Stimulated activated CD4-positive, alpha-beta T cell treated with anti-CD3 and anti-CD28 coated beads, Interleukin-12 subunit alpha, Interleukin-12 subunit beta, amount 100 ng/mL, for 48 hours (primary cell): ENCODE results near the gene UCP2.
A peak's percentile ranks its signal among the peaks of the same experiment; 100 is the strongest.
"Not testable (repeated sequence)": the region's sequence is repeated elsewhere in the genome, so short reads cannot be mapped to it uniquely, and the experiment has no call there.

ENCODE experiments used
- DNase-seq, 3 donors: peaks; one replicate each; pipeline ENCODE4 v3.0.0-alpha.2; 2020; ENCODE audit warnings: low read depth in 2 of 3, low spot score in 1 of 3

Gene UCP2

GRCh38 chr11:73996161-73996747 lies 13.6 kb upstream of the UCP2 start:
- DNase-seq, result no peak

- no peak for DNase-seq
Measured at GRCh38 chr11:73995731-73996130, 13.1 kb upstream of the UCP2 start.

GRCh38 chr11:73995247-73995646 lies 12.6 kb upstream of the UCP2 start:
- DNase-seq, result no peak

- DNase-seq, result no peak
Measured at GRCh38 chr11:73991471-73992006, 8.9 kb upstream of the UCP2 start.

GRCh38 chr11:73990730-73991129 lies 8.1 kb upstream of the UCP2 start:
- DNase-seq, result no peak

GRCh38 chr11:73989156-73989555 lies 6.5 kb upstream of the UCP2 start:
- no peak for DNase-seq

- DNase-seq, result no peak
Measured at GRCh38 chr11:73988227-73988626, 5.6 kb upstream of the UCP2 start.

- not testable (repeated sequence) for DNase-seq
Measured at GRCh38 chr11:73985661-73986060, 3.0 kb upstream of the UCP2 start.

GRCh38 chr11:73983741-73984538 lies 1.3 kb upstream of the UCP2 start:
- no peak for DNase-seq

GRCh38 chr11:73982990-73983740 lies 522 bp upstream of the UCP2 start:
- peak; percentile 82 to 93 (median 91) for DNase-seq

GRCh38 chr11:73981051-73981805 lies 1.4 kb downstream of the UCP2 start:
- no peak for DNase-seq

- peak in 2 of 3 donors; percentile 40 to 54 for DNase-seq
Measured at GRCh38 chr11:73980001-73980961, 2.4 kb downstream of the UCP2 start.

GRCh38 chr11:73978576-73979086 lies 4.0 kb downstream of the UCP2 start:
- no peak for DNase-seq

GRCh38 chr11:73977856-73978519 lies 4.7 kb downstream of the UCP2 start:
- no peak for DNase-seq

GRCh38 chr11:73976451-73977151 lies 6.0 kb downstream of the UCP2 start:
- no peak for DNase-seq

GRCh38 chr11:73975479-73975757 lies 7.2 kb downstream of the UCP2 start:
- no peak for DNase-seq

- DNase-seq, result no peak
Measured at GRCh38 chr11:73974604-73975478, 7.8 kb downstream of the UCP2 start.
